A673 (cell line): Measurements from ENCODE around the gene PDS5A.

Source experiments
- CTCF ChIP-seq: fragments of 300-800, 200-600 bp; sonication (generic); conservative IDR thresholded peaks from 2 replicates; pipeline ENCODE4 v1.5.1; 2017; ENCODE audit warnings: low read depth, mild to moderate bottlenecking, antibody characterized with exemption, low read length, moderate library complexity, mixed read lengths
- EZH2 ChIP-seq: fragments of 200-600 bp; sonication (generic); IDR thresholded peaks from 2 replicates; pipeline ENCODE4 v1.6.1; 2017; ENCODE audit warnings: borderline replicate concordance, low read depth, mild to moderate bottlenecking, mixed read lengths, antibody characterized with exemption, low read length; ENCODE audit not compliant: poor library complexity, severe bottlenecking

- TF ChIP-seq CTCF: no peak
- no peak for TF ChIP-seq EZH2
Observed at GRCh38 chr4:39947417-39947816, 30.3 kb downstream of the PDS5A start.
